HG03354 (cell line): Measurements from ENCODE around the gene SNTG2.

Experiments used
- ATAC-seq: cut with Tn5 transposase; IDR thresholded peaks from one replicate; pipeline ENCODE4 v1.9.1; 2021; ENCODE audit warnings: mild to moderate bottlenecking; ENCODE audit not compliant: unreplicated experiment, poor library complexity, severe bottlenecking

The SNTG2 gene

DNA sequence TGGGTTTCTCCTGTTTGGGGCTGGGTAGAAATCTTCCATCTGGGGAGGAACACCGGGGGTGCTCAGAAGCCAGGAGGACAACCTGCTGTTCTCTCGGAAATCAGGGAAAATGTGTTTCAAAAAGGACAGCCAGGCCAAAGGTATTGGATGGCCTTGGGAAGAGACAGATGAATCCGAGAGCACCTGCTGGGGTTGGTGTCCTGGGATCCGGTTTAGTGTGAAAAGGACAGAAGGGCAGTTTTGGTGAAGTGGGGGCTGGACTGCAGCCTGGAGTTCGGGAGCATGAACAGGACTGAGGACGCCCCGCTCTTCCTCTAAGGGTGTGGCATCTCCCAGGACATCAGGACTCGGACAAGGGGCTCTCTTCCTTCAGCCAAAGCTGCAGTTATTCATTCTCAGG, 24.9 kb upstream of the SNTG2 start:
- no peak for ATAC-seq

DNA sequence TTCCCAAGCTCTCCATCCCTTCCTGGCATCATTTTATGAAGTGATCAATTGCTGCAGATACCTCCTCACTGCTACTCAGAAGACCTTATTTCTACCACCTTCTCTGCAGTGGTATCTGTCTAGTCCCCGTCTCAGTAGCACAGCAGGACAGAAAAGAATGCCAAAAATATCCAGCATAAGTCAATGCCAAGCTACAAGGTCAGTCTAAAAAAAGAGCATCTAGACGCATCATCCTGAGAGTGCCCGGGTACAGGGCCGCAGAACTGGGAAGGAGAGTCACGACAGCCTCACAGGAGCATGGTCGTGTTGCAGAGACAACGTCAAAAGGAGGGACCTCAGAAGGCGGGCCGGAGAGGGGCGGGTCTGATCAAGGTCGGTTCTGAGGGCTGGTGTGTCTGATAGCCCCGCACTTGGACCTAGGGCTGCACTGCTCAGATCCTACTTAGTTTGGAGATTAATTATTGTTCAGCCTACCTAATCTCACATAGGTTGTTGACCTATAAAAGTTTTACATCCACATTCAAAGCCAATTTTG, 24.3 kb upstream of the SNTG2 start:
- no peak for ATAC-seq

DNA sequence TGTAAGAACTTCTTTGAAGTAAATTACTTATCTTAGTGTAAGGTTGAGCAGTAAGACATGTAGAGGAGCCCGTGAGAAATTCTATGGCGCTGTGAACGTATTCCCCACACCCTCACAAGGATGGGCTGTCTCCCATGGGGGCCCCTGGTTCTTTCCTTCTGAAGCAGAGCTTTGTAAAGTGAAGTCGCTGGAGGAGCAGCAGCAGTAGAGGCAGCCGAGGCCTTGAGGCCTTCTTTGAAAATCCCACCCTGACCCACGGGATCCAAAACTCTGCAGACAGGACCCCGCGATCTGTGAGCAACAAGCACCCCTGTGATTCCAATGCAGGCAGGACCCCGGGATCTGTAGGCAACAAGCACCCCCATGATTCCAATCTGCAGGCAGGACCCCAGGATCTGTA, 23.8 kb upstream of the SNTG2 start:
- ATAC-seq: no peak

DNA sequence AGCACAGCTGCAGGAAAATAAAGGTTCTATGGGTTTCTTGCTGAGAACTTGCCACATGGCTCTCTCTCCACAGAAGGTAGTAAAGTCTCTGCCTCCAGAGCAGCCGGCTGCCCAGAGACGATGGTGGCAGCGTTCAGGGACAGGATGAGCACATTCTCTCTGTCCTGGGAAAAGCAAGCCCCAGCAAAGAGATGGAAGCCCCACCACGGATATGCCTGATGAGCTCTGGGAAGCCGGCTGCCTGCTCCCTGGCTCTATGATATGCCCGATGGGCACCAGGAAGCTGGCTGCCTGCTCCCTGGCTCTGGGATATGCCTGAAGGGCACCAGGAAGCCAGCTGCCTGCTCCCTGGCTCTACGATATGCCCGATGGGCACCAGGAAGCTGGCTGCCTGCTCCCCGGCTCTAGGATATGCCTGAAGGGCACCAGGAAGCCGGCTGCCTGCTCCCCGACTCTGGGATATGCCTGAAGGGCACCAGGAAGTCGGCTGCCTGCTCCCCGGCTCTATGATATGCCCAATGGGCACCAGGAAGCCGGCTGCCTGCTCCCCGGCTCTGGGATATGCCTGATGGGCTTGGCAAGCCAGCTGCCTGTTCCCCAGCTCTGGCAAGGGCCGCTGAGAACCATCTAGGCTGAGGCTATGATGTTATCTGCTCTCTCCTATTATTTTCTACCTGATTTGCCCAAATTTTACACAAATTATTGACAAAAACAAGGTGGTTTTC, 21.5 kb upstream of the SNTG2 start:
- no peak for ATAC-seq

DNA sequence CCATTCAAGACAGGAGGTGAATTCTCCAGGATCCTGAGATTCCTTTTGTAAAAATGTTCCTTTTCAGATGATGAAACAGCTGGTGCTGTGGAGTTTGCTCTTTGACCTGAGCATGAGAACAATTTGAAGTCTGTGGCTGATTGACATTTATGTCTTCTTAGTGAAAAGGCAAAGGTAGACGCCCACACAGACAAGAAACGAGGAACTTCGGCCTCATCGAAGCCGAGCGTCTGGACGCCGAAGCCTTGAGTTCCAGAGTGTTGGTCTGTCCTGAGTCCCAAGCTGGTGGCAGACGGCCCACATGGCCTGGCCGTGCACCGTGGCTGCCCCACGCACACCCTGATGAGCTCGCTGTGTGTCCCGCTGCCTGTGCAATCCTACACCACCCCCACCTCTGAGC, 20.7 kb upstream of the SNTG2 start:
- ATAC-seq: no peak

DNA sequence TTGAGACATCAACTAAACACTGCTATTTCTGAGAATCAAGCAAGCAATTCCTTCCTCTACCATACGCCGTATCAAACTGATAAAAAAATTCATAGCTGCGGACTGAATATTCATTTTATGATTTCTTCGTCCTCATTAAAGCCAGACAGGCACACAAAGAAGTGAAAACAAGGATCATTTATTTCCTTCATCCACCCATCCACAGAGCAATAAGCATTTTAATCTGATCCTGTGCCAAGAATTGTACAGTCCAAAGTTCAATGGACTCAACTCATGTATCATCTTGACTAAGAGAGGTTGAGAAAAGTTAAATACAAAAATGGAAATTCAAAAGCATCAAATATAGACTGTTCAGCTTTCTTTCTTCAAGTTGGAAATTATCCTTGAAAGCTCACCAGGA, 19.7 kb upstream of the SNTG2 start:
- no peak for ATAC-seq

DNA sequence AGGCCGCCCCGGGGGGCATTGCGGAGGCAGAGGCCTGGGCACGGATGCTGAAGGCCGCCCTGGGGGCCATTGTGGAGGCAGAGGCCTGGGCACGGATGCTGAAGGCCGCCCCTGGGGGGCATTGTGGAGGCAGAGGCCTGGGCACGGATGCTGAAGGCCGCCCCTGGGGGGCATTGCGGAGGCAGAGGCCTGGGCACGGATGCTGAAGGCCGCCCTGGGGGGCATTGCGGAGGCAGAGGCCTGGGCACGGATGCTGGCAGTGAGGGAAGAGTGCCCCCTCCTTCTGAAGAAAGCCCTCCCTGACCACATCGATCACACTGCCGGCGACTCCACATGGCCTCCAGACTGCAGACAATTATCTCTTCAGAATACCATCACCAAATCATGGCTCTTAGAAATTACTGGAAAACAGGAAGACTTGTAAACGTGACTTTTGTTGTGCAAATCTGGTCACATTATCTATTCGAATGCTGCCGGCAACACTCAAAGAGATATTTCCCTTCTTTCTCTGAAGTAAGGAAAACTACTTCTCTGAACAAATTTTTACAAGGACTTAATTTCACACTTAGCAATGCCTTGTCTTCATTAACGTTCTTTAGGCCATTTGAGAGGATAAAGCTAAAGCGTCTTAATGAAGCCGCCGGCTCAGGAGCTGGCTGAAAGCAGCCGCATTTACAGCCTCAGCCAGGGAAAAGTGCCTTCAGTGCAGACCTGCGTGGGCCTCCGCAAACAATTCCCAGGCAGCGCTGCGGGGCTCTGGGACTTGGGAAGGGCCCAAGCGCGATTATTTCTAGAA, 18.1 kb upstream of the SNTG2 start:
- ATAC-seq: no peak

DNA sequence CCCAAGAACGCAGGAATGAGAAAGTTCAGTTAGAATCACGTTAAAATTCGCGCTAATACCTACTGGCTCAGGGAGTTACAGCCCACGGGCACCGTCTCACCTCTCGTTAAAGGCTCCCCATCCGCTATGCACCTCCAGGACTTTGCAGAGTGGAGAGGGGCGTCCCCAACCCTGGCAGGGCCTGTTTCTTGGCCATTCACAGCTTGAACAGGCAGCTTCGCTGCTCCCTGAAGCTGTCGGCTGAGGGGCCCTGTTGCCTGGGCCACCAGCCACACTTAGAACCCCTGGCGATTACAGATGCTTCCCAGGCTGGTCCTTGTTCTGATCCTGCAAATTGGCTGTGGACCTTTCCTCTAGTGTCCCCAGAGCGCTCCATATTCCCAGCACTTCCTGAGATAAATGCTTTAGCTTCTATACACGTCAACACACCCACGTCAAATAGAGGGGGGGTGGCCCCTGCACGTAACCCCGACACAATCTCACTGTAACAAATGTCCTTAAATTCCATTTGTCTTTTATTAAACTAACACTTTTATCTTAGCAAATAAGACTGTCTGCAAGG, 16.8 kb upstream of the SNTG2 start:
- no peak for ATAC-seq

DNA sequence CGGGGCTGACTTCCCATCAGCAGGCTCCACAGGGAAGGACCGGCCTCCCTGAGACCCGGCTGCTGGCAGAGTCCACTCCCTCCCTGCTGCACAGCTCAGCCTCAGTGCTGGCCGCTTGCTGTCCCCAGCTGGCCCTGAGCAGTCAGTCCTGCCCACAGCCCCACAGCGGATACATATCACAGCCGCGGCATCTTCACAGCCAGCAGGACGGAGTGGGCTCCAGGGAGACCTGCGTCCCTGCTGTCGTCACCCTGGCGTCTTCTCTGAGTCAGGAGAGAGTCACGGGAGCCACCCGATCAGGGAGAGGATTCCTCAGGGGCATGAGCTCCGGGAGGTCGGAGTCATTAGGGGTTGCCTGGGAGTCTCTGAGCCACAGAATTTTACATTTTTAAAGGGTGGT, 13.1 kb upstream of the SNTG2 start:
- ATAC-seq: no peak

DNA sequence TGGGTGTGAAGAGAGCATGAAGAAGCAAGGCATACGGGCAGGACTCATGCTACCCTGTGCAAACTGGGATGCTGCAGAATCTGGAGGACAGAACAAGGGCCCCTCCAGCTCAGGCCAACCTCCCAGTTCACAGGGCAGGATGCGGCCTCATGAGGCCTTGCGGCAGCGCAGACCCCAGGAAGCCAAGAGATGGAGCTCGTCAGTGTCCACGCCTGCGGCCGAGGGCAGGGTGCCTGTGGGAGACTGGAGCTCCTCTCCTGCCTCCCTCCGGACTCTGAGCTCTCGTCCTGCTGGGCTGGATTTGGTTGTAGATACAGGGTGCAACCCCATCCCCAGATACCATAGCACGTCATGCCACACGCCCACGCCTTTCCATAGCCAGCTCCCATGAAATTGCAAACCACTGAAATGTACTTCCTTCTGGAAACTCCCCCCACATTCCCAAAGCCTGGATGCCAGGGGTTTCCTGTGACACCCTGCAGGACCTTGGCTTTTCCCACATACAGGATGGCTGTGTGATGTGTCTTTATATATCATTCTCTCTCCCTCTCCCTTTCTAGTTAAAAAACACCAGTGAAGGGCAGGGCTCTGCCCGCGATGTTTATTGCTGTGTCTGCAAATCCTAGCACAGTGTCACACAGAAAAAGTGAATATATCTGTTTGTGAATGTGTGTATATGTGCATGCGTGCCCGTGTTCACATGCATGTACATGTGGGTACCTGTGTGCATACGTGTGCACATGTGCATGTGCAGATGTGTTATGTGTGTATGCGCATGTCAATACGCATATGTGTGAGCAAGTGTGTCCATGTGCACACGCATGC, 12.3 kb upstream of the SNTG2 start:
- no peak for ATAC-seq

DNA sequence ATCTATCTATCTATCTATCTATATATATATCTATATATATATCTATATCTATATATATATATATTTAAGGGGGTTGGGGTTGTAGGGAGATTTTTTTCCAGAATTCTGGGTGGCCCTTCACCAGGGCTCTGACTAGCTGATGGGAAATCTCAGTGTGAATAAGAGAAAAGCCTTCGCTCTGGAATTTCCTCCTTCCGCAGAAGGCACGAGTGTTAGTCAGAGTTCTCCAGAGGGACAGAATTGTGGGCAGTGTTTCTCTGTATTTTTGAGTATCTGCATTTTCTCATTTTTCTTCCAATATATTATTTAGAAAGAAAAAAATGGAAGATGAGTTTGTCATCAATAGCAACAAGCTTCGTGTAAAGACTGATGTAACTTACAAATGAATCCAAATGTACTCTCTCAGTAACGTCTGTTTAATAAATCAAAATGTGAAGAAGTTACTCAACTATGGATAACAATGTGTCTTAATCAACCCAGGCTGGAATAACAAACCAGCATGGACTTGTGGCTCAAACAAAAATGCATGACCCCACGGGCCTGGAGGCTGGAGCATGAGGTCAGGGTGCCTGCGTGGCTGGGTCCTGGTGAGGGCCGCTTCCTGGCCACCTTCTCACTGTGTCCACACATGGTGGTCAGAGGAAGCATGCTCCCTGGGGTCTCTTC, 10.6 kb upstream of the SNTG2 start:
- no peak for ATAC-seq

DNA sequence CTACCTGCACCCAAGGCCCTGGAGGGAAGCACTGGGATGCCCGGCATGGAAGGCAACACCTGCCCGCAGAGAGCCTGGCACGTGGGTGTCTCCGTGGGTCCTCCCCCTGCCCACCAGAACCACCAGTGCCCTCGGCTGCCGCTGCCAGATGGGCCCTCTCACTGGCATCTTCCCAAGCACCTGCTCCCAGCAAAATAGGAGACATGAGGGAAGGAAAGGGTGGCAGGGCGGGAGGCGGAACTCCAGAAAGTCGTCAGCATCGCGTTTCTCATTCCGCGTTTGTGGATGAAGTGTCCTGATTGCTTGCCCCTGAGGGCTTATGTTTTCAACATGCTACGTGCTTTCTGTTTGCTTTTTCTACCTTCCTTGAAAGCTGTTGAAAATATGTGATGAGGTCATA, 8.8 kb upstream of the SNTG2 start:
- ATAC-seq: no peak

DNA sequence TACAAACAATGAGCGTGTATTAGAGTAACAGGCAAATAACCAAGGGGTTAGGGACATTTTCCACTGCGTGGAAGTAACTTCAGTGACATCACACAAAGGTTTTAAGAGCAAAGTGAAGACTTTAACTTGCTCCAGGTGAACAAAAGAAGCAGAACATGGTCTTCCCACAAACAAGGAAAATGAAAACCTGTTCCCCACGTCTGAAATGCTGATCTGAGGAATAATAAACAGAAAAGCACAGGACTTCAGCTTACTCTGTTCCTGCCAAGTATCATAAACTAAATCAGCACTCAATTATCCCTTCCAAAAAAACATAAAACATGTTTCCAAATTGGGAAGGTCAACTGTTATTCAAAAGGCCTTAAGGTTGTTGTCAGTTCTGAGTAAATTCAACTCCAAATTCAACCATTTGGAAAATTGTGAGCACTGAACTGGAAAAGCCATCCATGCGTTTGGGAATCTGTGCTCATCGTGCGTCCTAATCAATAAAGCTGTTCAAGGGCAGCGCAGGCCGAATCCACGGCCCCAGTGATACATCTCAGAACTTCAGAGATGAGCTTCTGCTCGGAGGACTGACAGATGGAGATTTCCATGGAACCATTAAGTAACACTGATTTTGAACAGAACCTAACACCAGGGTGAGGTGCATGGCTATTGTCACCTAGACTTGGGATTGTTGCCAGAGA, 7.7 kb upstream of the SNTG2 start:
- ATAC-seq: no peak

DNA sequence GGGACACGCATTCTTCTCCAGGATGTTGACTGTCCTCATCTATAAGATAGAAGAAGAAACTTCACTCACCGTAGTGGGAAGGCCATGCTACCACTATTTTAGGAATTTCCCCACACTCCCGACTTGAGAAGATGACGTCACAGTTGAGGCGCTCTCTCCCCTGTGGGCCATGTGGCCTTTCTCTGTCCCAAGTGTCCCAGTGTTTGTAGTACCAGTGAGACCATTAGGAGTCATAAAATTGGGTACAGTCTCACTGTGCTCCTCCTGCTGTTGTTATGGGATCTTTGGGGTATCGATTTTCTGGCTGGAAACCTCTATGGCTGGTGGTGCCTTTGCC, 7.2 kb upstream of the SNTG2 start:
- ATAC-seq: no peak

DNA sequence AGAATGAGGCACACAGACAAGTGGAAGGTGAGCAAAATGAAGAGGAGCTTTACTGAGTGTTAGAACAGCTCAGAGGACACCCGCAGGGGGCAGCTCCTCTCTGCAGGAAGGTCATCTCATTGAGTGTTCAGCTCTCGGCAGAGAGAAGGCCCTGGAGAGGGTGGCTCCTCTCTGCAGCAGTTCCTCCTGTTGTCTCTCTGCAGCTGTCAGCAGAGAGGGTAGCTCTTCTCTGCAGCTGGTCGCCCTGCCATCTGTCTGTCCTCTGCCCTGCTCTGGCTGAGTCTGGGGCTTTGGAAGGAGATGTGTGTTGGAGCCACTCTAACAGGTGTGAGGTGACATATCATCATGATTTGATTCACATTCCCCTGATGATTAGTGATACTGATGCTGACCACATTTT, 6.8 kb upstream of the SNTG2 start:
- no peak for ATAC-seq

DNA sequence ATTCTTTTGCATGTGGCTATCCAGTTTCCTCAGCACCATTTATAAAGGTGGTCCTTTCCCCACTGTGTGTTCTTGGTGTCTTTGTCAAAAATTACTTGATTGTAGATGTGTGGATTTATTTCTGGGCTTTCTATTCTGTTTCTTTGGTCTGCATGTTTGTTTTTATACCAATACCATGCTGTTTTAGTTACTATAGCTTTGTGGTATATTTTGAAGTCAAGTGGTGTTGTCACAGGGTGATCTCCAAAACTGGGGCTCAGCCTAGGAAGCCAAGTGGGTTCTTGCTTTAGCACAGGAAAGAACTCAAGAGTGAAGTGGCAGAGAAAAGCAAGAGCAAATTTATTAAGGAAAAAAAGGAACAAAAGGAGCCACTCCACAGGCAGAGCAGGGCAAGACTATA, 6.0 kb upstream of the SNTG2 start:
- ATAC-seq: no peak

DNA sequence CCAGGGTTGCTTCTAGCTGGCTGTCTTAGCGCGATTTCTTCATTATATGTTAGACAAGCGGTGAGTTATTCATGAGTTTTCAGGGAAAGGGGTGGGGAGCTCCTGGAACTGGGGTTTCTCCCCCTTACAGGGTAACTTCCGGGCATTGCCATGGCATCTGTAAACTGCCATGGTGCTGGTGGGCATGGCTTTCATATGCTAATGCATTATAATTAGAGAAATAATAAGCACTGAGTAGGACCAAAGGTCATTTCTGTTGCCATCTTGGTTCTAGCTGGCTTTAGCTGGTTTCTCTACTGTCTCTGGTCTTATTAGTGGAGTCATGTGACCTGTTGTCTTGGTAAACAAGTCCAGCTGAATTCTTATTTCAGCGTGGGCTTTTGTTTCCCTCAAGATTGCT, 5.5 kb upstream of the SNTG2 start:
- no peak for ATAC-seq

DNA sequence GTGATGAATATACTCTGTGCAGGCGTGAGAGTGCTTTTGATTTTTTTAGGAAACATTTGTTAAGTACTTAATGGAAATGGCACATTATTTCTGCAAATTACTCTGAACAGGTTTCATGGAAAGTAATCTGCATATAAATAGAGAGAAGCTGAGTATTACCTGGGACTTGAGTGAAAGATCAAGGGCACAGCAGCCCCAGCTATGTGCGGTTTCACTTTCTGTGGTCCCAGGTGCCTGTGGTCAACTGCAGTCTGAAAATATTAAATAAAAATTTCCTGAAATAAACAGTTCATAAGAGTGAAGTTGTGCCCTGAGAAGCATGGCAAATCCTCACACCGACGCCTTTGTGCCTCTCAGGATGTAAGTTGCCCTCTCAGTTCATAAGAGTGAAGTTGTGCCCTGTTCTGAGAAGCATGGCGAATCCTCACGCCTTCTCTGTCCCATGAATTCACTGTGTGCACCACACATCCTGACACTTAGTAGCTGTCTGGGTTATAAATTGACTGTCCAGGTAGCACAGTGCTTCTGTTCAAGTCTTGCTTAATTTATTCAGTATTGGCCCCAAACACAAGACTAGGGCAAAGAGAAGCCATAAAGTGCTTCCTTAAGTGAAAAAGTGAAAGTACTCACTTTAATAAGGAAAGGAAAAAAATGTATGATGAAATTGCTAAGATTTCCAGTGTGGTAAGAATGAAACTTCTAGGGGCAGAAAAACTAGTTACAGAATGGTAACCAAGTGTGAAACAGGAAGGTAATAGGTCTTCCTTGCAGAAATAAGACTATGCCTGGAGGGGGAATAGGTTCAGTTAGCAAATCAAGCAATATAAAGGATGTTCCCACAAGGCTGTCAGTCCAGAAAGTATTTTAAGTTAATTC, 4.3 kb upstream of the SNTG2 start:
- ATAC-seq: peak; percentile 63
